ENCODE measurements around the gene TMCO1. TPM values are rescaled to one million over a fixed set of nuclear protein-coding genes. Genes with fewer than 3 reads are reported as not detected.
"Not testable (repeated sequence)": the region's sequence is repeated elsewhere in the genome, so short reads cannot be mapped to it uniquely, and the experiment has no call there.

Gene TMCO1
- total RNA-seq, 2 experiments from 2014 or later: 93.3 to 102 TPM

DNA sequence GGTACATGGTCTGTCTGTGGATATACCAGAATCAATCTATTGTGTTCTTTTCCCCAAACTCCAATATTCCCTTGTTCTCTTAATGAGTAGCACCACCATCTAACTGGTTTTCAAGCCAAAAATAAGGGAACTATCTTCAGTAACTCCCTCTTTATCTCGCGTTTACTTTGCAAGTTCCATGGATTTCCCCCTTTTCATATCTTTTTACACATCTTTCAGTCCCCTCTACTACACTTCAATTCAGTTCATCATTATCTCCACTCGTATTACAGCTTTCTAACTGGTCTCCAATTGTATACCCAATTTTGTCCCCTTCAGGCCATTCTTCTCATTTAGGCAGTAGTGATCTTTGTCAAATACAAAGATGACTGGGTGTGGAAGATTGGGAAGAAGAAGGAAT, 4.1 kb upstream of the TMCO1 start:
- POLR2A ChIA-PET: no interaction called here
- Mint-ChIP-seq H3K4me1 (peaks cover 19% of the 10 kb centered on the region), H3K36me3 (ENCODE audit: low read depth) (peaks cover 23% of the 10 kb centered on the region), H3K9me3 (no peaks in the 10 kb centered on the region), H3K27me3 (no peaks in the 10 kb centered on the region), H3K4me3 (no peak overlapping the region), H3K27ac (no peak overlapping the region)
- CTCF ChIA-PET: interaction anchor here (0.5 kb wide), 1 partner anchor 17 kb away, joined by 5 read pairs; no protein-coding TSS in a partner anchor
- DNase-seq: no peak

DNA sequence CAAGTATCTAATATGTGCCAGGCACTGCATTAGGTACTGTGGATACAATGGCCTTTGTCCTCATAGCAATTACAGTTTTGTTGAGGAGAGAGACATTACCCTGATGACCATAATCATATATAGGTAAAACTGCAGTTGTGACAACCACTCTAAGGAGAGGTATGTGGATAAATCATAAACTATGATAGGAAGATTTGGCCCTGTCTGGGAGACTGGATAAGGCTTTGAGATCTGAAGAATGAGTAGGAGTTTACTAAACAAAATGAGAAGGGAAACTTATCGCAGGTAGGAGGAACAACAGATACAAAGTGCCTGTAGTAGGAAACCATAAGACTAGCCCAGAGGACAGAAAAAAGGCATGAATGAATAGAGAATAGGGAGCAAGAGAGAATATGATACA, 4.4 kb downstream of the TMCO1 start:
- Mint-ChIP-seq H3K4me3 (no peak overlapping the region), H3K4me1 (peaks cover 50% of the 10 kb centered on the region), H3K27me3 (no peaks in the 10 kb centered on the region), H3K36me3 (ENCODE audit: low read depth) (peaks cover 56% of the 10 kb centered on the region), H3K9me3 (no peaks in the 10 kb centered on the region), H3K27ac (peak overlapping the region; percentile 10)
- DNase-seq: no peak
- ChIA-PET CTCF (no interaction called here), POLR2A (no interaction called here)

DNA sequence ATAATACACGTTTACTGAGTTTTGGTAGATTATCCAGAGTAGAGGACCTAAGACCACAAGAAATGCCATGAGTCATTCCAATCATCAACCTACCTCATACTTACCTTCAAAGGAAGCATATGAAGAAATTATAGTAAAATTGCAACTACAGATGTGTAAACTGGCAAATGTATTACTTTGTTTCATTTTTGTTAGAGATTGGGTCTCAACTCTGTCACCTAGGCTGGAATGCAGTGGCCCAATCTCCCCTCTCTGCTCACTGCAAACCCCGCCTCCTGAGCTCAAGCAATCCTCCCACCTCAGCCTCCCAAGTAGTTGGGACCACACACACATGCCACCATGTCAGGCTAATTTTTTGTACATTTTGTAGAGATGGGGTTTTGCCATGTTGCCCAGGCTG, 5.2 kb downstream of the TMCO1 start:
- peaks cover 49% of the 10 kb centered on the region for H3K4me1 Mint-ChIP-seq
- H3K27me3 Mint-ChIP-seq: no peaks in the 10 kb centered on the region
- ChIA-PET CTCF (no interaction called here), POLR2A (interaction anchor here (0.6 kb wide), 1 partner anchor 66 kb away, joined by 3 read pairs; no protein-coding TSS in a partner anchor)
- H3K4me3 Mint-ChIP-seq: no peak overlapping the region
- no peak overlapping the region for H3K27ac Mint-ChIP-seq
- no peaks in the 10 kb centered on the region for H3K9me3 Mint-ChIP-seq
- no peak for DNase-seq
- peaks cover 56% of the 10 kb centered on the region for H3K36me3 Mint-ChIP-seq (ENCODE audit: low read depth)

DNA sequence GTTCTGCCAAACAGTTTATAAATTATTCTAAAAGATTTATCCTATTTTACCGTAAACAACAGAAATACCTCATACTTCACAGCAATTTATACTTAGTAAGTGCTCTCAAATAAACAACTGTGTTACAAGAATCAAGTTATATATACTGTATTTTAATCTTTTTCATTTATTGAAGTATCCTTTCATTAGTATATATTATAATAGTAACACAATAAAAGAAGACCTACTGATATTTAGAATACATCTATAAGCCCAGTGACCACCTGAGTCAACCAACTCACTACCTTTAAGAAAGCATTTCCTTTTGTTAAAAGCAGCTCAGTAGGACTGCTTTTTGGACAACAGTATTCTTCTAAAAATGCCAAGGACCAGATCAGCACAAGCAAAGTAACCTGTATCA, 5.9 kb downstream of the TMCO1 start:
- Mint-ChIP-seq H3K9me3 (no peaks in the 10 kb centered on the region), H3K36me3 (ENCODE audit: low read depth) (peaks cover 54% of the 10 kb centered on the region), H3K4me1 (peaks cover 44% of the 10 kb centered on the region), H3K4me3 (no peak overlapping the region), H3K27me3 (no peaks in the 10 kb centered on the region), H3K27ac (no peak overlapping the region)
- CTCF ChIA-PET: no interaction called here
- no peak for DNase-seq
- POLR2A ChIA-PET: no interaction called here

DNA sequence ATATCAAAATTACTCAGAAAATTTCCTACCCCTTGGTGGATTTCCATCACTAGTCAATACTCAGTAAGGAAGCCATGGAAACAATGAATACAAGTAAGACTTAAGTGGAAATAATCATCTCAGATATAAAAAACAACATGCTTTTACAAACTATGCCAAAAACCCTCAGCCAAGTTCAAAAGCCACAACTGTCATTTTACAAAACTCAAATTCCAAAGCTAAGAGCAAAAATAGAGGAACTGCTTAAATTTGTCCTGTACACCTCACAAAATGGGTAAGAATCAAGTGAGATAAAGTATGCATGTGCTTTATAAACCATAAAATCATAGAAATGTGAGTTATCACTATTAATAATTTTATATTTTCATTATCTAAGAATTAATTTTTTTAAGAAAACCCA, 9.6 kb downstream of the TMCO1 start:
- no peaks in the 10 kb centered on the region for H3K9me3 Mint-ChIP-seq
- ChIA-PET POLR2A (no interaction called here), CTCF (no interaction called here)
- no peak overlapping the region for H3K4me3 Mint-ChIP-seq
- no peak for DNase-seq
- H3K27ac Mint-ChIP-seq: no peak overlapping the region
- peaks cover 22% of the 10 kb centered on the region for H3K4me1 Mint-ChIP-seq
- peaks cover 33% of the 10 kb centered on the region for H3K36me3 Mint-ChIP-seq (ENCODE audit: low read depth)
- no peaks in the 10 kb centered on the region for H3K27me3 Mint-ChIP-seq

DNA sequence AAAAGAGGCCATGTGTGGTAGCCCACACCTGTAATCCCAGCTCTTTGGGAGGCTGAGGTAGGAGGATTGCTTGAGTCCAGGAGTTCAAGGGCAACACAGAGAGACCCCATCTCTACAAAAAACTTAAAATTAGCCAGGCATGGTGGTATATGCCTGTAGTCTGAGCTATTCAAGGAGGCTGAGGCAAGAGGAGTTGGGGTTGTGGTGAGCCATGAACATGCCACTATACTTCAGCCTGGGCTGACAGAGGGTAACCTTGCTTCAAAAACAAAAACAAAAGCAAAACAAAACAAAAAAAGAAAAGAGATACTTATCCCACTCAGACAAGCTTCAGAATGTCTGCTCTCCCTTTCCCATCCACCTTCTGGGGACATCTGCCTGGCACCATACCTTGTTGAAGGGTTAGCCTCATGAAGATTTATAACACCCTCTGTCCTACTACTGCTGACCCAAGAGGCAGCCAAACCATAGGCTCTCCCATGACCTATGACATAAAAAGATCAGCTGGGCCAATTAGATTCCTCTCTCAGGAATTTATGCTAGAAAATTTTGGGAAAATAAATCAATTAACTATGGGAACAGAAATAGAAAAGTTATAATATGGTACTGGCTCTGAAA, 13.2 kb downstream of the TMCO1 start:
- peaks cover 34% of the 10 kb centered on the region for H3K36me3 Mint-ChIP-seq (ENCODE audit: low read depth)
- CTCF ChIA-PET: interaction anchor here (1.3 kb wide), 1 partner anchor 9 kb away, joined by 5 read pairs; no protein-coding TSS in a partner anchor
- no peak overlapping the region for H3K27ac Mint-ChIP-seq
- POLR2A ChIA-PET: no interaction called here
- H3K4me3 Mint-ChIP-seq: no peak overlapping the region
- no peak for DNase-seq
- no peaks in the 10 kb centered on the region for H3K27me3 Mint-ChIP-seq
- peaks cover 14% of the 10 kb centered on the region for H3K4me1 Mint-ChIP-seq
- no peaks in the 10 kb centered on the region for H3K9me3 Mint-ChIP-seq

DNA sequence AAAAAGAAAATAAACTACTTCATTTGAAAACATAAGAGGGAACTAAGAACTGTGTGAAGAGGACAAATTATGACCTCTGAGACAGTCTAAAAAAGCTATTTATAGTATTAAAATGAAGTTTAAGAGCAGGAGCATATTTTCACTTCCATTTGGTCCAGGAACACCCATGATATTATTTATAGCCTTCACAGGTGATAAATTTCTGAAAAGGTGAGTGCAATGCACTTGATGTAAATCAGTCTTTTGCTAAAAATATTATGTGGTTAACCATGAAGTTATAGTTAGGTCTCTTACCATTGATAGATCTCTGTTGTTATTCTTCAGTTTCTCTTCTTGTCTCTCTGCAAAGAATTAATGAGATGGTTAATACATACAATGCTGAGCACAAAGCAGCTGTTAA, 14.7 kb downstream of the TMCO1 start:
- H3K27me3 Mint-ChIP-seq: no peaks in the 10 kb centered on the region
- POLR2A ChIA-PET: no interaction called here
- peaks cover 33% of the 10 kb centered on the region for H3K36me3 Mint-ChIP-seq (ENCODE audit: low read depth)
- no peak overlapping the region for H3K4me3 Mint-ChIP-seq
- peaks cover 10% of the 10 kb centered on the region for H3K4me1 Mint-ChIP-seq
- CTCF ChIA-PET: no interaction called here
- no peak overlapping the region for H3K27ac Mint-ChIP-seq
- DNase-seq: no peak
- no peaks in the 10 kb centered on the region for H3K9me3 Mint-ChIP-seq

DNA sequence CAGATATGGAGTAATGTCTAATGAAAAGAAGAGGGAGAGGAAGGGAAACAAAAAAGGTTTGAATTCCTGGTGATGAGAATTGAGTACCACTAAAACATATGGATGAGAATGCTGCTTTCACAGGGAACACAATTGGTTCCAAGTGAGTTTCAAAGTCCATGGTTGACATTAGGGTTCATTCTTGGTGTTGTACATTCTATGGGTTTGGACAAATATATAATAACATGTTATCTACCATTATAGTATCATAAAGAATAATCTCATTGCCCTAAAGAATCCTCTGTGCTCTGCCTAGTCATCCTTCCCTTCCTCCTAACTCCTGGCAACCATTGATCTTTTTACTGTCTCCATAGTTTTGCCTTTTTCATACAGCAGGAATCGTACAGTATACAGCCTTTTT, 20.1 kb downstream of the TMCO1 start:
- DNase-seq: no peak
- H3K27ac Mint-ChIP-seq: no peak overlapping the region
- H3K4me3 Mint-ChIP-seq: no peak overlapping the region
- no peaks in the 10 kb centered on the region for H3K9me3 Mint-ChIP-seq
- no peaks in the 10 kb centered on the region for H3K27me3 Mint-ChIP-seq
- H3K4me1 Mint-ChIP-seq: no peaks in the 10 kb centered on the region
- POLR2A ChIA-PET: no interaction called here
- CTCF ChIA-PET: interaction anchor here (0.7 to 1.9 kb wide), 4 partner anchors 8 to 145 kb away, joined by 3 read pairs; no protein-coding TSS in a partner anchor
- peaks cover 28% of the 10 kb centered on the region for H3K36me3 Mint-ChIP-seq (ENCODE audit: low read depth)

DNA sequence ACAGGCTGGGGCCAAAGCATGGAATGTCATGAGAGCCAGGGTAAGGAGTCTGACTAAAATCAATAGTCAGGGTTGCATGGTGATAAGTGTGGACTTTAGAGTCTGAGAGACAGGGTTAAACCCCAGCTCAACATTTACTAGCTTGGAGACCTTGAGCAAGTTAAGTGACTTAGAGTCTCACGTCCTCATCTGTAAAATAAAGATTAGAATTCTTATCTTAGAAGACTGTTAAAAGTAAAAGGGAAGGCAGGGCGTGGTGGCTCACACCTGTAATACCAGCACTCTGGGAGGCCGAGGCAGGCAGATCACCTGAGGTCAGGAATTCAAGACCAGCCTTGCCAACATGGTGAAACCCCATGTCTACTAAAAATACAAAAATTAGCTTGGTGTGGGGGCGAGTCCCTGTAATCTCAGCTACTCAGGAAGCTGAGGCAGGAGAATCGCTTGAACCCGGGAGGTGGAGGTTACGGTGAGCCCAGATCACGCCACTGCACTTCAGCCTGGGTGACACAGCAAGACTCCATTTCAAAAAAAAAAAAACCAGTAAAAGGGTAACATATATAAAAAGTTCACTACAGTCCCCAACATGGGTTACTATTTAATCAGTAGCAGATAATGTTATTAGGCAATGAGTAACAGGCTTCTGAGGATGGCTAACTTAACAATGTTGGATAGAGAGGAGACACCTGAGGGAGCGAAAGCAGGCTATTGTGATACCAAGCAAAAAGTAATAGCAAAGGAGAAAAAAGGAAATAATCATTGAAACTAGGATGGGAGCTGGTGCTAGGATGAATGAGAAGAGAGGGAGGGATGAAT, 20.8 kb downstream of the TMCO1 start:
- POLR2A ChIA-PET: no interaction called here
- no peaks in the 10 kb centered on the region for H3K4me1 Mint-ChIP-seq

DNA sequence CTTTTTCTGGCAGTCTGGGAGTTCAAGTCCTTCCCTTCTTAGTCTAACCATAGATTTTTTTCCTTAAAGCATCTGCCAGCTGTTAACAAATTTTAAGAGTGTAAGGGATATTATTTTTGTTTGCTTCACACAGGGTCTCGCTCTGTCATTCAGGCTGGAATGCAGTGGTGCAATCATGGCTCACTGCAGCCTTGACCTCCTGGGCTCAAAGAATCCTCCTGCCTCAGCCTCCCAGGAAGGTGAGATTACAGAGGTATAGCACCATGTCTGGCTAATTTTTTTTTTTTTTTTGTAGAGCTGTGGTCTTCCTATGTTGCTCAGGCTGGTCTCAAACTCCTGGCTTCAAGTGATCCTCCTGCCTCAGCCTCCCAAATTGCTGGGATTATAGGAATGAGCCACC, 23.8 kb downstream of the TMCO1 start:
- H3K27ac Mint-ChIP-seq, DNase-seq, H3K4me3 Mint-ChIP-seq, H3K4me1 Mint-ChIP-seq, POLR2A ChIA-PET, H3K9me3 Mint-ChIP-seq, H3K27me3 Mint-ChIP-seq: not testable (repeated sequence)
- peaks cover 51% of the 10 kb centered on the region for H3K36me3 Mint-ChIP-seq (ENCODE audit: low read depth)
- CTCF ChIA-PET: interaction anchor here (1.5 to 1.8 kb wide), 2 partner anchors 10 to 115 kb away, joined by 3 to 6 read pairs; no protein-coding TSS in a partner anchor

More for the DNA sequence above, 20.8 kb downstream of the TMCO1 start:
- H3K9me3 Mint-ChIP-seq: no peaks in the 10 kb centered on the region
- H3K27me3 Mint-ChIP-seq: no peaks in the 10 kb centered on the region
- H3K36me3 Mint-ChIP-seq (ENCODE audit: low read depth): peaks cover 29% of the 10 kb centered on the region
- H3K27ac Mint-ChIP-seq: no peak overlapping the region
- CTCF ChIA-PET: interaction anchor here (0.6 to 1.9 kb wide), 3 partner anchors 10 to 1141 kb away, joined by 3 to 4 read pairs (median 3); no protein-coding TSS in a partner anchor
- no peak overlapping the region for H3K4me3 Mint-ChIP-seq
- no peak for DNase-seq

DNA sequence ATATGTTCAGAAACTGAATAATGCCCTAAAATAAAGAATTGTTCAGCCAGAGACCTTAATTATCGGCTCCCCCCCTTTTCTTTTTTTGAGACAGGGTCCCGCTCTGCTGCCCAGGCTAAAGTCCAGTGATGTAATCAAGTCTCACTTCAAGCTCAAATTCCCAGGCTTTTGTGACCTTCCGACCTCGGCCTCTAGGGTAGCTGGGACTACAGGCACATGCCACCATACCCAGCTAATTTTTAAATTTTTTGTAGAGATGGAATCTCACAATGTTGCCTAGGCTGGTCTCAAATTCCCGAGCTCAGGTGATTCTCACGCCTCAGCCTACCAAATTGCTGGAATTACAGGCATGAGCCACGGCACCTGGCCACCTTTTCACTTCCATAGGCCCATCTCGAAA, 26.5 kb downstream of the TMCO1 start:
- H3K9me3 Mint-ChIP-seq: no peaks in the 10 kb centered on the region

DNA sequence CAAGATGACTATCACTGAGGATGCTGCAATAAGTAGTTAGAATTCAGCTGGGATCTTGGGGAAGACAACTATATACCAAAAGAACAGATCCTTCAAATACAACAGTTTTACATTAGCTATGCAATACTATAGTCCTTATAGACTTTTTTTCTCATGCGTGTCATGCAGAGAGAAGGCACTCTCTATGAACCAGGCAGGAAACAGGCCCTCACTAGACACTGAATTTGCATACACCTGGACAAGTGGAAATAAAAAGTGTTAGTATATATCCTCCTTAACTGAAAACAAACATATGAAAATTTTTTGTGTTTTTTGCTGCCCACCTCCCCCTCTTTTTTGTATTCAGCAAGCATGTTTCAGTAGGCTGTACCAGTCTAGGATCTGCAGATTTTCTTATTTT, 29.9 kb downstream of the TMCO1 start:
- no peaks in the 10 kb centered on the region for H3K27me3 Mint-ChIP-seq
- POLR2A ChIA-PET: no interaction called here
- CTCF ChIA-PET: interaction anchor here (0.5 kb wide), 1 partner anchor 14 kb away, joined by 3 read pairs; no protein-coding TSS in a partner anchor
- H3K4me3 Mint-ChIP-seq: no peak overlapping the region
- peaks cover 37% of the 10 kb centered on the region for H3K36me3 Mint-ChIP-seq (ENCODE audit: low read depth)
- no peaks in the 10 kb centered on the region for H3K9me3 Mint-ChIP-seq
- no peak overlapping the region for H3K27ac Mint-ChIP-seq
- peaks cover 4% of the 10 kb centered on the region for H3K4me1 Mint-ChIP-seq
- DNase-seq: no peak

More for the DNA sequence above, 26.5 kb downstream of the TMCO1 start:
- ChIA-PET CTCF (interaction anchor here (1.5 kb wide), 1 partner anchor 9 kb away, joined by 3 read pairs; no protein-coding TSS in a partner anchor), POLR2A (no interaction called here)
- Mint-ChIP-seq H3K36me3 (ENCODE audit: low read depth) (peaks cover 43% of the 10 kb centered on the region), H3K27ac (no peak overlapping the region), H3K4me3 (no peak overlapping the region), H3K27me3 (no peaks in the 10 kb centered on the region), H3K4me1 (no peaks in the 10 kb centered on the region)
- no peak for DNase-seq

DNA sequence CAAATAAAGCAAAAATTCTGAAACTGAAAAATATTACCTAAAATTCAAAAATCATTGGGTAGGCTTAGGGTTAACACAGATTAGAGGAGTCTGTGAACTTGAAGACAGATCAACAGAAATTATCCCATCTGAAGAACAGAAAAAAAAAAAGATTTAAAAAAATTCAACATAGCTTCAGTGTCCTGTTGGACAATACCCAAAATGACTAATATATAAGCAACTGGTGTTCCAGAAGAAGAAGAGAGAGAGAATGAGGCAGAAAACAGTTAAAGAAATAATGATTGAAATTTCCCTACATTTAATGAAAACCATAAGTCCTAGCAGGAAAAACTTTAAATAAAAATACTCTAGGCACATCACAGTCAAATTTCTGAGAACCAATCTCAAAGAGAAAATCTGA, 31.5 kb downstream of the TMCO1 start:
- ChIA-PET CTCF (interaction anchor here (1.0 to 1.2 kb wide), 2 partner anchors 11 to 23 kb away, joined by 3 read pairs; no protein-coding TSS in a partner anchor), POLR2A (no interaction called here)
- DNase-seq: no peak
- Mint-ChIP-seq H3K27ac (no peak overlapping the region), H3K4me1 (peaks cover 4% of the 10 kb centered on the region), H3K9me3 (no peaks in the 10 kb centered on the region), H3K4me3 (no peak overlapping the region), H3K27me3 (no peaks in the 10 kb centered on the region), H3K36me3 (ENCODE audit: low read depth) (peaks cover 32% of the 10 kb centered on the region)

Data from activated CD4-positive, alpha-beta T cell treated with anti-CD3 and anti-CD28 coated beads, Interleukin-2, amount 10 ng/mL, durations not matched to agents 7 days and 5 days (primary cell).